Brain microvascular endothelial cell (primary cell): Measurements from ENCODE around the gene BCAP31.

Source experiments
- DNase-seq: peaks from one replicate; pipeline ENCODE4 v3.0.0-alpha.2; 2020
- H3K27ac ChIP-seq: fragments of 250-450 bp; sonication (Bioruptor Pico); 2 replicates; pipeline ENCODE4 v1.5.1; 2020; ENCODE audit warnings: mild to moderate bottlenecking, moderate library complexity
- H3K27me3 ChIP-seq: fragments of 250-450 bp; sonication (Bioruptor Pico); replicated peaks from 2 replicates; pipeline ENCODE4 v1.5.1; 2020; ENCODE audit warnings: mild to moderate bottlenecking
- H3K36me3 ChIP-seq: fragments of 250-450 bp; sonication (Bioruptor Pico); replicated peaks from 2 replicates; pipeline ENCODE4 v1.5.1; 2020; ENCODE audit warnings: mild to moderate bottlenecking
- H3K4me3 ChIP-seq: 2 replicates; pipeline ENCODE4 v1.5.1; 2011; ENCODE audit warnings: low read depth, mild to moderate bottlenecking, control low read depth, low read length, moderate library complexity
- CTCF ChIP-seq: IDR thresholded peaks from 2 replicates; pipeline ENCODE4 v1.5.1; 2011; ENCODE audit warnings: low read depth, mild to moderate bottlenecking, moderate library complexity, low read length, control low read depth, inconsistent platforms; ENCODE audit errors: missing control alignments
- in situ Hi-C: cut with HindIII; loops from 2 replicates; pipeline ENCODE4 v1.10.0; 2017; ENCODE audit warnings: low sequenced_read_pairs, low pct_ligation_motif_present

BCAP31 gene

GRCh38 chrX:153667281-153667955, 56.8 kb downstream of the BCAP31 start:
- H3K4me3 ChIP-seq = no peak overlapping the region
- no peak overlapping the region for H3K27ac ChIP-seq
- no peak for DNase-seq
- TF ChIP-seq CTCF = no peak
- no peaks in the 10 kb centered on the region for H3K27me3 ChIP-seq
- no peaks in the 10 kb centered on the region for H3K36me3 ChIP-seq
- in situ Hi-C loops = no loop called here

- no peak overlapping the region for H3K4me3 ChIP-seq
- in situ Hi-C loops = no loop called here
- H3K27ac ChIP-seq = no peak overlapping the region
- H3K36me3 ChIP-seq = no peaks in the 10 kb centered on the region
- DNase-seq = no peak
- TF ChIP-seq CTCF = no peak
- H3K27me3 ChIP-seq = peaks cover 4% of the 10 kb centered on the region
Observed at GRCh38 chrX:153665726-153666306, 58.4 kb downstream of the BCAP31 start.

- Histone ChIP-seq H3K4me3 (no peak overlapping the region), H3K27ac (no peak overlapping the region), H3K36me3 (no peaks in the 10 kb centered on the region), H3K27me3 (peaks cover 4% of the 10 kb centered on the region)
- peak; percentile 58 for TF ChIP-seq CTCF
- DNase-seq = peak; percentile 12
- in situ Hi-C loops = no loop called here
Observed at GRCh38 chrX:153662266-153662665, 61.9 kb downstream of the BCAP31 start.

- peaks cover 4% of the 10 kb centered on the region for H3K27me3 ChIP-seq
- no peak overlapping the region for H3K4me3 ChIP-seq
- H3K27ac ChIP-seq = no peak overlapping the region
- DNase-seq = no peak
- no peaks in the 10 kb centered on the region for H3K36me3 ChIP-seq
- no peak for TF ChIP-seq CTCF
- in situ Hi-C loops = no loop called here
Observed at GRCh38 chrX:153659268-153659667, 64.9 kb downstream of the BCAP31 start.

GRCh38 chrX:153657161-153657560, 67.0 kb downstream of the BCAP31 start:
- H3K4me3 ChIP-seq = no peak overlapping the region
- no peak overlapping the region for H3K27ac ChIP-seq
- H3K36me3 ChIP-seq = no peaks in the 10 kb centered on the region
- H3K27me3 ChIP-seq = peaks cover 4% of the 10 kb centered on the region
- TF ChIP-seq CTCF = no peak
- DNase-seq = no peak
- in situ Hi-C loops = no loop called here

- DNase-seq = no peak
- in situ Hi-C loops = no loop called here
- H3K4me3 ChIP-seq = no peak overlapping the region
- no peak overlapping the region for H3K27ac ChIP-seq
- no peaks in the 10 kb centered on the region for H3K36me3 ChIP-seq
- no peak for TF ChIP-seq CTCF
- peaks cover under 1% of the 10 kb centered on the region for H3K27me3 ChIP-seq
Observed at GRCh38 chrX:153653556-153653955, 70.6 kb downstream of the BCAP31 start.
